ENCODE results near the gene C5orf24. TPM values are rescaled to one million over a fixed set of nuclear protein-coding genes. Genes with fewer than 3 reads are reported as not detected.

C5orf24 gene
- polyA plus RNA-seq, 3 donors = 5.6 to 17.1 (median 6.6) TPM

DNA sequence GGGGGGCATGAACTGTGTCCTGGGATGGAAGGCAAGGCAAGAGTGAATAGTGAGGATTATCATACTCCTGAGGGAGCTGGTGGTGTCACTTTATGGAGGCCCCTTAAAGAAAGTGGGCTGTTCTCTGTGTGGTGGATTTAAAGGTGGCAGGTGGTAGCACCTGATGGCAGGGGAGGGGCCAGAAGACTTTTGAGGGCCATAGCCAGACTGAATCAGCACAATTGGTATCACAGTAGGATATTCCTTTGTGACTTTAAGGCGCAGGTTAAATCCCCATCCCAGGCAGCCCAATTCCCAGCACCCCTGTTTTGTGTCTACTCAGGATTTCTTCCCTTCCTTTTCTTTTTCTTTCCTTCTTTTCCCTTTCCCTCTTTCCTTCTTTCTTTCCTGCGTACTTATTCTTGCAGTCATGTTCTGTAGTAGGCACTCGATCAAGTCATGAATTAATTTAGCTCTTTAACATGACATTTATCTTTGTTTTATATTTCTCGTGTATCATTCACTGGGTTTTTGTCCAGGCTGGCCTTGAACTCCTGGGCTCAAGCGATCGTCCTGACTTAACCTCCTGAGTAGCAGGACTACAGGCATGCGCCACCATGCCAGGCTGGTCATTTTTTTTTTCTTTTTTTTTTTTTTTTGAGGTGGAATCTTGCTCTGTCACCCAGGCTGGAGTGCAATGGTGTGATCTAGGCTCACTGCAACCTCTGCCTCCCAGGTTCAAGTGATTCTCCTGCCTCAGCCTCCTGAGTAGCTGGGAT lies 48.2 kb downstream of the C5orf24 start:
- H3K4me3 ChIP-seq (replicated peaks in 1 of 3; ENCODE audit: low read depth in 2 of 3, low read length in 3 of 3) = no peak overlapping the region
- H4K20me1 ChIP-seq (ENCODE audit: insufficient read depth, low read length) = peaks cover 13% of the 10 kb centered on the region
- H3K36me3 ChIP-seq (replicated peaks in 1 of 2; ENCODE audit: control insufficient read depth in 1 of 2, insufficient read depth in 2 of 2, low read length in 2 of 2) = peaks cover 35 to 87% of the 10 kb centered on the region in 2 donors
- no peaks in the 10 kb centered on the region for H3K4me1 Mint-ChIP-seq
- no peak overlapping the region for H3K4me3 Mint-ChIP-seq
- H3K4me2 ChIP-seq (replicated peaks; ENCODE audit: extremely low read depth, low read length, poor library complexity, severe bottlenecking) = no peak overlapping the region
- peaks cover 3% of the 10 kb centered on the region for H3K79me2 ChIP-seq (ENCODE audit: insufficient read depth, low read length)
- no peaks in the 10 kb centered on the region for H3K27me3 Mint-ChIP-seq (ENCODE audit: low read depth in 3 of 3)
- peaks cover 0 to 7% (median 0%) of the 10 kb centered on the region in 7 donors for H3K9me3 Mint-ChIP-seq
- peaks cover 55 to 67% of the 10 kb centered on the region in 2 donors for H3K36me3 Mint-ChIP-seq
- DNase-seq = no peak
- no peaks in the 10 kb centered on the region for H3K27me3 ChIP-seq (ENCODE audit: control insufficient read depth in 2 of 2, insufficient read depth in 2 of 2, low read length in 2 of 2)
- H3K27ac Mint-ChIP-seq = peak overlapping the region in 1 of 7 donors; percentile 33
- no peak overlapping the region for H3K9ac ChIP-seq (ENCODE audit: insufficient read depth, low read length, poor library complexity, severe bottlenecking)
- no peak overlapping the region for H3K27ac ChIP-seq (ENCODE audit: low read depth in 1 of 2, low read length in 2 of 2)
- no peaks in the 10 kb centered on the region for H3K9me3 ChIP-seq (replicated peaks in 1 of 2; ENCODE audit: control insufficient read depth in 1 of 2, insufficient read depth in 1 of 2, low read length in 2 of 2)
- 98% methylated on average over 5 of the region's 7 CpGs for WGBS (ENCODE audit: insufficient coverage)
- H3K4me1 ChIP-seq (ENCODE audit: control insufficient read depth in 1 of 2, insufficient read depth in 2 of 2, low read length in 2 of 2) = no peaks in the 10 kb centered on the region
- intact Hi-C loops (cut with micrococcal nuclease) = no loop called here
- H2AFZ ChIP-seq (ENCODE audit: insufficient read depth, low read depth, low read length, poor library complexity, severe bottlenecking) = no peak overlapping the region
- TF ChIP-seq CTCF (IDR thresholded peaks at IDR 0.05) = no peak

- peak overlapping the region; percentile 77 to 93 (median 92) for H3K27ac Mint-ChIP-seq
- Histone ChIP-seq H3K4me1 (ENCODE audit: control insufficient read depth in 1 of 2, insufficient read depth in 2 of 2, low read length in 2 of 2) (peaks cover 20 to 34% of the 10 kb centered on the region in 2 donors), H4K20me1 (ENCODE audit: insufficient read depth, low read length) (peaks cover 5% of the 10 kb centered on the region), H3K9ac (ENCODE audit: insufficient read depth, low read length, poor library complexity, severe bottlenecking) (peak overlapping the region; percentile 56), H3K4me3 (replicated peaks in 1 of 3; ENCODE audit: low read depth in 2 of 3, low read length in 3 of 3) (peak overlapping the region in 2 of 3 experiments; percentile 24 to 61), H2AFZ (ENCODE audit: insufficient read depth, low read depth, low read length, poor library complexity, severe bottlenecking) (peak overlapping the region; percentile 79), H3K9me3 (replicated peaks in 1 of 2; ENCODE audit: control insufficient read depth in 1 of 2, insufficient read depth in 1 of 2, low read length in 2 of 2) (no peaks in the 10 kb centered on the region), H3K36me3 (replicated peaks in 1 of 2; ENCODE audit: control insufficient read depth in 1 of 2, insufficient read depth in 2 of 2, low read length in 2 of 2) (peaks cover 2 to 38% of the 10 kb centered on the region in 2 donors), H3K79me2 (ENCODE audit: insufficient read depth, low read length) (peaks cover 13% of the 10 kb centered on the region), H3K27me3 (ENCODE audit: control insufficient read depth in 2 of 2, insufficient read depth in 2 of 2, low read length in 2 of 2) (no peaks in the 10 kb centered on the region), H3K27ac (ENCODE audit: low read depth in 1 of 2, low read length in 2 of 2) (peak overlapping the region; percentile 51 to 82), H3K4me2 (replicated peaks; ENCODE audit: extremely low read depth, low read length, poor library complexity, severe bottlenecking) (peak overlapping the region; percentile 47)
- peaks cover 20% of the 10 kb centered on the region for H3K4me1 Mint-ChIP-seq
- no peaks in the 10 kb centered on the region for H3K9me3 Mint-ChIP-seq
- no peaks in the 10 kb centered on the region for H3K27me3 Mint-ChIP-seq (ENCODE audit: low read depth in 3 of 3)
- no peak for TF ChIP-seq CTCF (IDR thresholded peaks at IDR 0.05)
- H3K36me3 Mint-ChIP-seq = peaks cover 14 to 34% of the 10 kb centered on the region in 2 donors
- WGBS (ENCODE audit: insufficient coverage) = 67% methylated on average over 5 of the region's 10 CpGs
- intact Hi-C loops (cut with micrococcal nuclease) = no loop called here
- H3K4me3 Mint-ChIP-seq = peak overlapping the region; percentile 71 to 90
- peak; percentile 29 to 47 (median 44) for DNase-seq
These were observed 56.5 kb downstream of the C5orf24 start for GRCh38 chr5:134902071-134902801.

Data from CD14-positive monocyte (primary cell).